ENCODE results near the gene NAV1.

GRCh38 chr1:201570181-201570885, 31.4 kb downstream of the NAV1 start:
- TF ChIP-seq MAZ (IDR thresholded peaks at IDR 0.05; ENCODE audit: borderline replicate concordance, low read depth, low read length) = no peak
- TF ChIP-seq REST (IDR thresholded peaks at IDR 0.05) = no peak
